ENCODE results near the gene SHROOM2. TPM values are rescaled to one million over a fixed set of nuclear protein-coding genes. Genes with fewer than 3 reads are reported as not detected.

Gene SHROOM2
- total RNA-seq, 2 experiments from 2014 or later: not detected

DNA sequence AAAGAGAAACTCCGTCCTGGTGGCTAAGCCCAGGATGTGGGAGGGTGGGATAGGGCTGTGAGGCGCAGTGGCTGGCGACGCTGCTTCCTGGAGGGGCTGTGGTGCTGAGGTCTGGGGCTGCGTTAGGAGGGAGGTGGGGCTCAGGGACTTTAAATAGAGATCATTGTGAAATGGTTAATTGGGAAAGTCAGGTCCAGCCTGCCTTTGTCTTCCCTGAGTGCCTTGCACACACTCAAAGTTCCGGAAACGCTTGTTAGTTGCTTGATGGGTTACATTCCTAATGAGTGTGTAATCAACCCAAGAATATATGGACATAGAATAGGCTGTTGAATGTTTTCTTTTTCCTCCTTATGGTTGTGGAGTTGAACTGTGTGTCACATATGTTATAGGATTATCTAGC, 125.3 kb downstream of the SHROOM2 start:
- DNase-seq: no peak
- no peaks in the 10 kb centered on the region for H3K9me3 Mint-ChIP-seq

DNA sequence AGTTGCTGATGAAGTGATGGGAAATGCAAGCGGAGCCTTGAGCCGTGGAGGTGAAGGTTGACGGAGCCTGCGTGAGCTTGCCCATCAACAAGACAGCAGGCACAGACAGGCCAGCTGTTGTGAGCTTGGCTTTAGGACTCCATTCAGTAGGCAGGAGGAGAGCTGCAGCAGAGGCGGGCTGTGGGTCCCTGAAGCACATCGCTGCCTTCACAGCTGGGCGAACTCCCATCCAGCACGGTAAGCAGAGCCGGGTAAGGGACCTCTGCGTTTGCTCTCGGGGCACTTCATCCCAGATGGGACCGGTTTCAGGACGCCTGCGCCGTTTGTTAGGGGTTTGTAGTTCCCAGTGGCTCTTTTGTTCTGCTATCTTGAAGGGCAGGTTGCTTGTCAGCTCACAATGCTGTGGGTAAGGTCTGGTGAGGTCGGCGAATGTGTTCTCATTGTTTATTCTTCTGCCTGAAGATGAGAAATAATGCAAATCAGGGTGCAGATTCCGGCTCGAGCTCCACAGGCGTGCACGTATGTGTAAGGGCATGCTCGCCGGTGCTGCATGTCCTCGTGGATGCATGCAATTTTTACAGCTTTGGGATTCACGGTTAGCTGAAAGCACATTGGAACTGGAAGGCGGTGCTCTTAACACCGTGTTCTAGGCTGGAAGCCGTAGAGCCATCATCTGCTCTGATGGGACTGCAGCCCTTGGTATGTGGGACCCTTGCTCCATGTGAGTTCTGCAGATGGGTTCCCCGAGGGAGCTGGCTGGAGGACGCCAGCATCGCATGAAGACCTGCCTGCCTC, 126.3 kb downstream of the SHROOM2 start:
- Mint-ChIP-seq H3K27me3 (peaks cover 9% of the 10 kb centered on the region), H3K4me1 (no peaks in the 10 kb centered on the region), H3K4me3 (no peak overlapping the region), H3K36me3 (ENCODE audit: low read depth) (no peaks in the 10 kb centered on the region), H3K9me3 (no peaks in the 10 kb centered on the region), H3K27ac (no peak overlapping the region)
- no peak for DNase-seq
- ChIA-PET POLR2A (no interaction called here), CTCF (no interaction called here)

More for the DNA sequence above, 125.3 kb downstream of the SHROOM2 start:
- H3K4me3 Mint-ChIP-seq: no peak overlapping the region
- H3K4me1 Mint-ChIP-seq: no peaks in the 10 kb centered on the region
- no peak overlapping the region for H3K27ac Mint-ChIP-seq
- CTCF ChIA-PET: no interaction called here
- no peaks in the 10 kb centered on the region for H3K36me3 Mint-ChIP-seq (ENCODE audit: low read depth)
- peaks cover 6% of the 10 kb centered on the region for H3K27me3 Mint-ChIP-seq
- POLR2A ChIA-PET: no interaction called here

DNA sequence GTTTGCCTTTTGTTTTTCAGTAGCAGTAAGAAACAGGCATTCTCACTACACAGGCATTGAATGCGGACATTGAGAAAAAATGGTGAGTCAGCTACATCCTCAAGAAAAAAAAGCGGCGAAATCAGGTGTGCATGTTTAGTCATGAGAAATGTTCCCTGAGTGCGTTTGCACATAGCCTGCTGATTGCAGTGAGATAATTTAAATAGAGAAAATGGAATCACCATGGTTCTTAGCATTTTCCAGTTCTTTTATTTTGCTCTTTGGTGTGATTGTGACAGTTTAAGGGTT, 126.9 kb downstream of the SHROOM2 start:
- ChIA-PET CTCF (no interaction called here), POLR2A (no interaction called here)
- Mint-ChIP-seq H3K4me1 (no peaks in the 10 kb centered on the region), H3K27me3 (peaks cover 9% of the 10 kb centered on the region), H3K27ac (no peak overlapping the region), H3K9me3 (no peaks in the 10 kb centered on the region), H3K4me3 (no peak overlapping the region), H3K36me3 (ENCODE audit: low read depth) (no peaks in the 10 kb centered on the region)
- no peak for DNase-seq

DNA sequence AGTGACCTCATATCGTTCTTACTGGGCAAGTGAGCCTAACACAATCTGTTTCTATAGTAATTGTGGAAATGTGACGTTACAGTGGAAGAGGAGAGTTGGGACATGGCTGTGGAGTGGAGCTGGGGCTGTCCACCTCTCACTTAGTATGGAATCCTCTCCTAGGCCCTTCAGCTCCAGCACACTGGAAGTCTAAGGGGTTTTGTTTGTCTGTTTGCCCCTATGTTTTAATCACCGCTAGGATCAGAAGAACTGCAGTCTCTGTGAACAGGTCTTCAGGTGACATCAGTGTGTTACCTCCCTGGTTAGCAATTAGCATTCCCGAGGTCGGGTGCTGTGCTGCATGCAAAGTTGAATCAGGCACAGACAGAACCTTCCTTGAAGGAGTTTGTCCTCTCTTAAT, 131.6 kb downstream of the SHROOM2 start:
- POLR2A ChIA-PET: no interaction called here
- CTCF ChIA-PET: no interaction called here
- Mint-ChIP-seq H3K27ac (no peak overlapping the region), H3K9me3 (no peaks in the 10 kb centered on the region), H3K36me3 (ENCODE audit: low read depth) (no peaks in the 10 kb centered on the region), H3K4me1 (no peaks in the 10 kb centered on the region), H3K4me3 (no peak overlapping the region), H3K27me3 (peaks cover 16% of the 10 kb centered on the region)
- DNase-seq: no peak

DNA sequence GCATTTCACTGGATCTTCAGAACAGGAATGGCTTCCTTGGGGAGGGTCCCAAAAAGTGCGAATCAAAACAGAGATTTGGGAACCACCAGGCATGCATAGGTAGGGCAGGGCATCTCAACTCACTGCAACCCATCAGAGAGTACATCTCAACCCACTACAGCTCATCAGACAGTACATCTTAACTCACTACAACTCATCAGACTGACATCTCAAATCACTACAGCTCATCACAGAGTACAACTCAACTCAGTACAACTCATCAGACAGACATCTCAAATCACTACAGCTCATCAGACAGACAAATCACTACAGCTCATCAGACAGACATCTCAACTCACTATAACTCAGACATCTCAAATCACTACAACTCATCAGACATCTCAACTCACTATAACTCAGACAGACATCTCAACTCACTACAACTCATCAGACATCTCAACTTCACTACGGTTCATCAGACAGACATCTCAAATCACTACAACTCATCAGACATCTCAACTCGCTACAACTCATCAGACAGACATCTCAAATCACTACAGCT, 133.5 kb downstream of the SHROOM2 start:
- no peaks in the 10 kb centered on the region for H3K9me3 Mint-ChIP-seq
- H3K4me1 Mint-ChIP-seq: no peaks in the 10 kb centered on the region
- no peaks in the 10 kb centered on the region for H3K36me3 Mint-ChIP-seq (ENCODE audit: low read depth)
- H3K27me3 Mint-ChIP-seq: peaks cover 16% of the 10 kb centered on the region
- no peak overlapping the region for H3K4me3 Mint-ChIP-seq
- H3K27ac Mint-ChIP-seq: no peak overlapping the region
- POLR2A ChIA-PET: no interaction called here
- DNase-seq: no peak
- CTCF ChIA-PET: no interaction called here

DNA sequence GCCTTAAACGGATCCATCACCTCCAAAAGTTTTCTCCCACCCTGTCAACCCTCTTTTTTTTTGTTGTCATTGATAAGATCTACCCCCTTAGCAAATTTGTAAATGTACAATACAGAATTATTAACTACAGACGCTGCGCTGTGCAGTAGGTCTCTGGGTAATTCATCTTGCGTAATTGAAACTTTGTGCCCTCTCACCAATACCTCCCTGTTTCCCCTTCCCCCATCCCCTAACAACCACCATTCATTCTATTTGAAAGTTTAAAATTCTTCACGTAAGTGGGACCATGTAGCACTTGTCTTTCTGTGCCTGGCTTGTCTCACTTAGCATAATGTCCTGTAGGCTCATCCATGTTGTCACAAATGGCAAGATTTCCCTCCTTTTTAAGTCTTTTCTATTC, 135.2 kb downstream of the SHROOM2 start:
- peaks cover 14% of the 10 kb centered on the region for H3K27me3 Mint-ChIP-seq
- H3K9me3 Mint-ChIP-seq: no peaks in the 10 kb centered on the region
- POLR2A ChIA-PET: no interaction called here
- no peak overlapping the region for H3K4me3 Mint-ChIP-seq
- H3K4me1 Mint-ChIP-seq: no peaks in the 10 kb centered on the region
- CTCF ChIA-PET: no interaction called here
- H3K36me3 Mint-ChIP-seq (ENCODE audit: low read depth): no peaks in the 10 kb centered on the region
- no peak overlapping the region for H3K27ac Mint-ChIP-seq
- DNase-seq: no peak

DNA sequence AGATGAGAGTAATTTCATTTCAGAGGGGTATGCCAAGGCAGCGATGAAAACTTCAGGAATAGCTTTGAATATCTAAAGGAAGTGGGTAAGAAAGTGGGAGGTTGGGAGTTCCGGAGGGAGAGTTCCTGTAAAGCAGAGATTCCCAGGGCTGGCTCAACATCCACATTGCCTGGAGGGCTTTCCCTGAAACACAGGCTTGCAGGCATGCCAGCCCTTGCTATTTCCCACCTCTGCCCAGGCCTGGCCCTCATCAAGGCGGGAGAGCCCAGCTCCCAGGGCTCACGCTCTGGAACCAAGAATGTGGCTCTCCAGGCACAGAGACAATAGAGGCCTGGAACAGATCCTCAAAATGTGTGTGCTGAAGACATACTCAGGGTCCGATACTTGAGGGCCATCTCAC, 137.1 kb downstream of the SHROOM2 start:
- Mint-ChIP-seq H3K27me3 (peaks cover 11% of the 10 kb centered on the region), H3K36me3 (ENCODE audit: low read depth) (no peaks in the 10 kb centered on the region), H3K9me3 (no peaks in the 10 kb centered on the region), H3K4me1 (no peaks in the 10 kb centered on the region), H3K27ac (no peak overlapping the region), H3K4me3 (no peak overlapping the region)
- ChIA-PET POLR2A (no interaction called here), CTCF (no interaction called here)
- no peak for DNase-seq

DNA sequence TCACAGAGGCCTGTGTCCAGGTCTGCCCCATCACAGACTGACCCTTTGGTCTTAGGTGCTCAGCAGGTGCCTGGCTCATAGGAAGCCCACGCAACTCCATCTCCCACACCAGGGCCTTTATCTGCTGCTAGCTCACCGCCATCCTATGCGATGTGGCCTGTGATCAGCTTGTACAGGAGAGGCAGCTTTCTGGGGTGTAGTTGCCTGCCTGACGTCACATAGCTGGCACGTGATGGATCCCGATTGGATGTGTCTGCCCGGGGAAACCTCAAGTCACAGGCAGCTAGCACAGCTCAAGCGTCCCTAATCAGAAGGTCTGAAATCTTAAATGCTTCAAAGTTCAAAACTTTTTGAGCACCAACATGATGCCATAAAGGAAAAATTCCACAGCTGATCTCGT, 139.8 kb downstream of the SHROOM2 start:
- Mint-ChIP-seq H3K36me3 (ENCODE audit: low read depth) (no peaks in the 10 kb centered on the region), H3K9me3 (no peaks in the 10 kb centered on the region), H3K27ac (no peak overlapping the region), H3K27me3 (peaks cover 9% of the 10 kb centered on the region), H3K4me1 (no peaks in the 10 kb centered on the region), H3K4me3 (no peak overlapping the region)
- no peak for DNase-seq
- ChIA-PET POLR2A (no interaction called here), CTCF (no interaction called here)

DNA sequence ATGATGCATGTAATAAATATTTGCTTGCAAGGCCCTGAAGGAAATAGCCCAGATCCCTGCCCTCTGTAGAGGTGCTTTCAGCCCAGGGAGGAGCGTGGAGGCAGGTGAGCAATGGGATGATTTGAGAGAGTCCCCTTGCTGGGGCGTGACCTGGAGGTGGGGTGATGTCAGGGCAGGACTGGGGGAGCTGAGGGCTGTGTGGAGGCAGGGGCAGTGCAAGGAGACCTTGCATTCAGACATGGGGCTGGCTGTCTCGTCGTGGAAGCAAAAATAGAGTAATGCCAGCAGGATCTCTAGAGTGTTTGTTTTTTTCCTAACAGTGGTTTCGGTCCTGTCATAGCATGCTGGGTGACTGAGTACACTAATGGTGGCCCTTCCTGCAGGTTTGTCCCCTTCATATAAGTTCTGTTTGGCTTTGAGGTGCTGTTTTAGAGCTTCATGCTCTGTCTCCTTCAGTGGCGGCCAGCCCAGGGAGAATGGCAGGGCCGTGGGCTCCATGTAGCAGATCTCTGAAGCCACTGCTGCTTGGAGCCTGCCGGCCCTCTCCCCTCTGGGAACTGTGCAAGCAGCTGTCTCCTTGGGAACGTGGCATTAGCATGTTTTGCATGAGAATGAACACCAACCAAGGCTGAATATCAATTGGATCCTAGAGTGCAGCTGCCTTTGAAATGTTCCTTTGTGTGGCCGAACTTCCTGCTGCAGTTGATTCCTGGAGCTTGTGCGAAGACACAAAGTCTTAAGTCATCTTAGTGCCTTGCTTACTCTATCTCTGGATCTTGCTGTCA, 141.7 kb downstream of the SHROOM2 start:
- no peaks in the 10 kb centered on the region for H3K4me1 Mint-ChIP-seq
- no peaks in the 10 kb centered on the region for H3K9me3 Mint-ChIP-seq
- no peak overlapping the region for H3K4me3 Mint-ChIP-seq
- no peaks in the 10 kb centered on the region for H3K36me3 Mint-ChIP-seq (ENCODE audit: low read depth)
- POLR2A ChIA-PET: no interaction called here
- DNase-seq: no peak
- CTCF ChIA-PET: no interaction called here
- no peak overlapping the region for H3K27ac Mint-ChIP-seq
- H3K27me3 Mint-ChIP-seq: peaks cover 5% of the 10 kb centered on the region

DNA sequence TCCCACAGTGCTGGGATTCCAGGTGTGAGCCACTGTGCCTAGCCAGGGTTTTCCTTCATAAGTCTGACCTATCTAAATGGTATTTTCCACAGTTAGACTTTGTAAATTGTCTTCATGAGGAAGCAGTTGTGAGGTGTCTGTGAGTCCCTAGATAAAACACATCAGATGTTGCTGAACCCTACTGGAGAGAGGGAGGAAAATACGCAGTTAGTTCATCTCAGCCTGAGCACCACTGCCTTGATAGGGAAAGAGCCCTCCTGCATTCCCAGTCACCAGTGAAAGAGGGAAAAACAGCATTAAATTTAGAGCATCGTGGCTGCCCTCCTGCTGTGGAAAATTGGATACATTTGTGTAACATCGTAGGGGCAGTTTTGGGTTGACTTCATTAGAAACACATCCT, 149.2 kb downstream of the SHROOM2 start:
- no peak overlapping the region for H3K27ac Mint-ChIP-seq
- no peak overlapping the region for H3K4me3 Mint-ChIP-seq
- DNase-seq: no peak
- no peaks in the 10 kb centered on the region for H3K9me3 Mint-ChIP-seq
- peaks cover 3% of the 10 kb centered on the region for H3K27me3 Mint-ChIP-seq
- POLR2A ChIA-PET: no interaction called here
- H3K36me3 Mint-ChIP-seq (ENCODE audit: low read depth): no peaks in the 10 kb centered on the region
- H3K4me1 Mint-ChIP-seq: peaks cover 2% of the 10 kb centered on the region
- CTCF ChIA-PET: no interaction called here

DNA sequence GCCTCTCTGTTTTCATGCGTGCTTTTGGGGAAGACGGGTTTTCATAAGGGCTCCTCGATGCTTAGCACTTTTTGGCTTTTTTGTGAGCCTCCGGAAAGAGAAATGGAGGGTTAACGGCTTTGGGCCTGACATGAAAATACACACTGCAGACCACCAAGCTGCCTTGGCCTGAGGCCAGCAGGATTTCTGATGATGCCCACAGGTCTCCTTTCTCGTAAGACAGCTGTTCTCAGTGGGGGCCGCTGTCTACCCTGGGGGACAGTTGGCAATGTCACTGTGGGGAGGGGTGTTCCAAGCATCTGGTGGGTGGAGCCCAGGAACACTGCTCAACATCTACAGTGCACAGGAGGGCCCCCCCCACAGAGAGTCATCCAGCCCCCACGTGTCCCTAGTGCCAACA, 151.5 kb downstream of the SHROOM2 start:
- DNase-seq: no peak
- no peaks in the 10 kb centered on the region for H3K9me3 Mint-ChIP-seq
- no peaks in the 10 kb centered on the region for H3K36me3 Mint-ChIP-seq (ENCODE audit: low read depth)
- no peak overlapping the region for H3K27ac Mint-ChIP-seq
- H3K4me3 Mint-ChIP-seq: no peak overlapping the region
- peaks cover 18% of the 10 kb centered on the region for H3K4me1 Mint-ChIP-seq
- ChIA-PET CTCF (no interaction called here), POLR2A (no interaction called here)
- peaks cover 4% of the 10 kb centered on the region for H3K27me3 Mint-ChIP-seq

DNA sequence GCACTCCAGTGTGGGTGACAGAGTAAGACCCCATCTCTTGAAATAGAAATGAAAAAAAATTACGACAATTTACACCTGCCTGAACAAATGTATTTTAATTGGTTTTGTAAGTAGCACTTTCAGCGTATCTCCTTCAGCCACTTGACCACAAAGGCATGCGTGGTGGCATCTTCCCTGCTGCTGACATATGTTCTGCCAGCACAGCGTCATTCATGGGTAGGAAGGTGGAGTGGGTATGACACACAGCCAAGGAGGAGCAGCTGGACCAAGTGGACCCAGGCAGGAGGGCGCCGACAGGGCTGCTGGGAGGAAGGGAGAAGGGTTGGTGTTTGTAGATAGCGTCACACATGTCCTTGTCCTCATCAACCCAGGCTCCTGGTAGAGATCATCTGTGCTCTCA, 152.3 kb downstream of the SHROOM2 start:
- POLR2A ChIA-PET: no interaction called here
- CTCF ChIA-PET: no interaction called here
- DNase-seq: no peak
- H3K9me3 Mint-ChIP-seq: no peaks in the 10 kb centered on the region
- H3K4me1 Mint-ChIP-seq: peaks cover 22% of the 10 kb centered on the region
- H3K27me3 Mint-ChIP-seq: peaks cover 7% of the 10 kb centered on the region
- no peak overlapping the region for H3K27ac Mint-ChIP-seq
- H3K4me3 Mint-ChIP-seq: no peak overlapping the region
- no peaks in the 10 kb centered on the region for H3K36me3 Mint-ChIP-seq (ENCODE audit: low read depth)

DNA sequence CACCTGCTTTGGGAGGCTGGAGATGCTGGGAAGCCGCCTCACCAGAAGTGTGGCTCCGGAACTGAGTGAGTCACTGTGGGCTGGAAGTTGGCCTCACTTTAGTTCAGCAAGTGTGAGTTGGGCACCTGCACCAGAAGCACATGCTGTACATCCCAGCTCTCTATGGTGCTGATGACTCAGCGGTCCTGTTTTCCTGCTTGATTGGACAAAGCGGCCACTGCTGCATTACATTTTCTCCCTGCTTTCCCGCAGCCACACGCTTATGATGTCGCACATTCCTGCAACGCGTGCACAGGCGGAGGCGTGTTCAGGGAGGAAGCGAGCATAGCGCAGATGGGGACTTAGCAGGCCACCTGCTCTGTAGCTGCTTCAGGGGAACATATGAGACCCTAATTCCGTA, 154.2 kb downstream of the SHROOM2 start:
- Mint-ChIP-seq H3K4me1 (peaks cover 22% of the 10 kb centered on the region), H3K27ac (no peak overlapping the region), H3K9me3 (no peaks in the 10 kb centered on the region), H3K4me3 (no peak overlapping the region), H3K27me3 (peaks cover 8% of the 10 kb centered on the region), H3K36me3 (ENCODE audit: low read depth) (no peaks in the 10 kb centered on the region)
- DNase-seq: no peak
- POLR2A ChIA-PET: no interaction called here
- CTCF ChIA-PET: no interaction called here

DNA sequence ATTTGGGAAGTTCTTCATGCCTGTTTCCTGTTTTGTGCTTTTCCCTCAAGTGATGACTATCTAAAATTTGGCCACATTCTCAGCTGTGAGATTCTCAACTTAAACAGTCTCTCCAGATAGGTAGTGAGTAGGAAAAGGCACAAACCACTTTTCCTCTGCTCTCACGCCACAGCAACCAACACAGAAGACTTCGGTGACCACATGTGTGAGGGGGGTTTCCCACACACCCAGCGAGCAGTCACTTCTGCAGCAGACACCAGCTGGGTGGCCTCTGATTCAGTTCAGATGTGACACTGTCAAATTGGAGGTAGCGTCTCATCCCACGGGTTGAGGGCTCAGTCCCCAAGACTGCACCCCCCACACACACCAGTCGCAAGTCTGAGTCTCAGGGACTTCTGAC, 155.9 kb downstream of the SHROOM2 start:
- H3K4me1 Mint-ChIP-seq: peaks cover 22% of the 10 kb centered on the region
- CTCF ChIA-PET: no interaction called here
- peaks cover 9% of the 10 kb centered on the region for H3K27me3 Mint-ChIP-seq

More for the DNA sequence above, 155.9 kb downstream of the SHROOM2 start:
- Mint-ChIP-seq H3K9me3 (no peaks in the 10 kb centered on the region), H3K4me3 (no peak overlapping the region), H3K36me3 (ENCODE audit: low read depth) (no peaks in the 10 kb centered on the region), H3K27ac (no peak overlapping the region)
- peak; percentile 59 for DNase-seq
- POLR2A ChIA-PET: no interaction called here
